Mucosa of descending colon (tissue), 3 donors: Measurements from ENCODE around the gene KIAA0825. TPM values are rescaled to one million over a fixed set of nuclear protein-coding genes. Genes with fewer than 3 reads are reported as not detected.

ENCODE experiments used
- ATAC-seq: fragments of 200-7000 bp; cut with Tn5 transposase; one replicate; pipeline ENCODE4 v1.9.1; 2020; ENCODE audit warnings: mild to moderate bottlenecking, moderate library complexity
- DNase-seq, 3 donors: peaks; one replicate each; pipeline ENCODE4 v3.0.0-alpha.2; 2020
- H3K36me3 ChIP-seq: fragments of 200-600 bp; one replicate; pipeline ENCODE4 v1.8.0; 2021; ENCODE audit warnings: low read depth, mild to moderate bottlenecking
- H3K4me1 ChIP-seq: fragments of 200-600 bp; one replicate; pipeline ENCODE4 v1.8.0; 2021; ENCODE audit warnings: low read depth, mild to moderate bottlenecking
- H3K4me3 ChIP-seq: fragments of 200-600 bp; one replicate; pipeline ENCODE4 v1.8.0; 2021; ENCODE audit warnings: mild to moderate bottlenecking
- H3K9me3 ChIP-seq: fragments of 200-600 bp; one replicate; pipeline ENCODE4 v1.8.0; 2021; ENCODE audit warnings: mild to moderate bottlenecking
- intact Hi-C, 2 donors: fragments of 100-400 bp; cut with DNase I in 1 of 2; cut with micrococcal nuclease in 1 of 2; formaldehyde crosslinking; loops; one replicate each; pipeline versions ENCODE4 v1.11.0 to v1.11.1; 2022; cut with DNase I, micrococcal nuclease
- total RNA-seq, 3 donors: library from RNA; stranded (reverse); fragmentation: NEBNext Ultra II Directional in 2 of 3; extraction: Animal tissue kit (Norgen Biotek cat#: 25700) in 2 of 3; gene quantifications; one replicate each; pipeline versions ENCODE4 v1.2.1 to v1.2.4, GENCODE V29; 2021 to 2023
- TF ChIP-seq, protein P1 (sequence below): fragments of 200-600 bp; IDR thresholded peaks from one replicate; pipeline ENCODE4 v1.8.0; 2022; ENCODE audit warnings: antibody characterized with exemption, mild to moderate bottlenecking
- donor health status: DM: no; HTN: no; CAD: no; lungs with moderate emphysema.
- donor health status: DM: no; HTN: no; CAD: no.
- donor health status: DM: no; HTN: yes; CAD: no.

KIAA0825 gene
- total RNA-seq, 3 donors from 2014 or later: 2.6 to 3.6 (median 3.1) TPM

DNA sequence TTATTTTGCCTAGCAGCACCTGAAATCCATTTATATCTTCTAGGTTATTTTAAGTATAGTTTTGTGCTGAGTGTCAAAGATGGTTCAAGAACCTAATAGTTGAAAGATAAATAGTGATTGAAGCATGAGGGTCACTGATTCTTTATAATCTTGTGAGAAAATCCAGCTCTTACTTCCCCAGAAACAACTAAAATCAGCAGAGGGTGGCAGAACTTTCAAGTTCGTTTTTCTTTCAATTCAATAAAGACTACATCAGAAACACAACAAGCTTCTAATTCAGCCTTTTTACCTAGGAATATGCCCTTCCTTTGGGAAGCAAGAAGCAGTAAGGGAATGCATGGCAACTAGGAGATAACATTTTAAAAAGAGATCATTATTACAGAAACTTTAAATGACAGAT, 202.6 kb downstream of the KIAA0825 start:
- Histone ChIP-seq H3K4me3 (no peak overlapping the region), H3K36me3 (no peaks in the 10 kb centered on the region), H3K9me3 (no peaks in the 10 kb centered on the region), H3K4me1 (no peaks in the 10 kb centered on the region)
- intact Hi-C loops: no loop called here
- TF ChIP-seq, protein P1, sequence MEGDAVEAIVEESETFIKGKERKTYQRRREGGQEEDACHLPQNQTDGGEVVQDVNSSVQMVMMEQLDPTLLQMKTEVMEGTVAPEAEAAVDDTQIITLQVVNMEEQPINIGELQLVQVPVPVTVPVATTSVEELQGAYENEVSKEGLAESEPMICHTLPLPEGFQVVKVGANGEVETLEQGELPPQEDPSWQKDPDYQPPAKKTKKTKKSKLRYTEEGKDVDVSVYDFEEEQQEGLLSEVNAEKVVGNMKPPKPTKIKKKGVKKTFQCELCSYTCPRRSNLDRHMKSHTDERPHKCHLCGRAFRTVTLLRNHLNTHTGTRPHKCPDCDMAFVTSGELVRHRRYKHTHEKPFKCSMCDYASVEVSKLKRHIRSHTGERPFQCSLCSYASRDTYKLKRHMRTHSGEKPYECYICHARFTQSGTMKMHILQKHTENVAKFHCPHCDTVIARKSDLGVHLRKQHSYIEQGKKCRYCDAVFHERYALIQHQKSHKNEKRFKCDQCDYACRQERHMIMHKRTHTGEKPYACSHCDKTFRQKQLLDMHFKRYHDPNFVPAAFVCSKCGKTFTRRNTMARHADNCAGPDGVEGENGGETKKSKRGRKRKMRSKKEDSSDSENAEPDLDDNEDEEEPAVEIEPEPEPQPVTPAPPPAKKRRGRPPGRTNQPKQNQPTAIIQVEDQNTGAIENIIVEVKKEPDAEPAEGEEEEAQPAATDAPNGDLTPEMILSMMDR: no peak
- ATAC-seq (no peak), DNase-seq (no peak)

DNA sequence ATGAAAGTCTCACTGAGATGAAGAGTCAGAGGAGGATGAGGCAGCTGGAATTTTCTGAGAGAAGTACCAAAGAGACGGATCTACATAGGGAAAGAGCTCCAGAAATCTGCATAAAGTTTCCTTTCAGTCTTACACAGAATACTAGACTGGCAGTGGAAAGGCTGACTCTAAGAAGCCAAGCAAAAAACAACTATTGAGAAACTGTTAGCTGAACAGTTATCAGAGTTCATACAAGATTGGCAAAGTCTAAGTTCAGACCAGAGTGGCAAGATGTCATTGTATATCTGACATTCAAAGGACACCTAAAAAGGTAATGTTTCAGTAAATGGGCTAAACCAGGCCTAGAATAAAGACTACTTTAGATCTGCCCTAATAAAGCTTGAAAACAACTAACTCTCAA, 209.0 kb downstream of the KIAA0825 start:
- DNase-seq (no peak), ATAC-seq (no peak)
- Histone ChIP-seq H3K9me3 (no peaks in the 10 kb centered on the region), H3K4me3 (no peak overlapping the region), H3K36me3 (no peaks in the 10 kb centered on the region), H3K4me1 (no peaks in the 10 kb centered on the region)
- TF ChIP-seq, protein P1: no peak
- intact Hi-C loops: no loop called here

DNA sequence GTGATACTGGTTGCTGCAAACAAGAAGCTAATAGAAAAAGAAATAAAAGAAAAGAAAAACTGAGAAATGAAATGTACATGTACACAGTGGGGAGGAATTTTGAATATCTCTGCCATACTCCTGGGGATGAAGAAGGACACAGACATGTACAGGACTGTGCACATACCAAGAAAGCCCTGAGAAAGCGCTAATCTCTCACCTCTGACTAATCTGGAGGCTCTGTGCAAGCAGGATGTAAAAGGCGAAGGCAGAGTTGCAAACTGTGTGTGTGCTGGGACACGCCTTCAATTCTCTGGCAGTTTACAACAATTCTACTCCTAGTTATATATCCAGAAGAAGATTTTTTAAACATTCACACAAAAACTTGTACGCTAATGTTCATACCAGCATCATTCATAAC, 211.4 kb downstream of the KIAA0825 start:
- H3K4me1 ChIP-seq: no peaks in the 10 kb centered on the region
- intact Hi-C loops: no loop called here
- DNase-seq (no peak), ATAC-seq (no peak)
- H3K36me3 ChIP-seq: no peaks in the 10 kb centered on the region
- TF ChIP-seq, protein P1: no peak
- H3K9me3 ChIP-seq: no peaks in the 10 kb centered on the region
- no peak overlapping the region for H3K4me3 ChIP-seq

DNA sequence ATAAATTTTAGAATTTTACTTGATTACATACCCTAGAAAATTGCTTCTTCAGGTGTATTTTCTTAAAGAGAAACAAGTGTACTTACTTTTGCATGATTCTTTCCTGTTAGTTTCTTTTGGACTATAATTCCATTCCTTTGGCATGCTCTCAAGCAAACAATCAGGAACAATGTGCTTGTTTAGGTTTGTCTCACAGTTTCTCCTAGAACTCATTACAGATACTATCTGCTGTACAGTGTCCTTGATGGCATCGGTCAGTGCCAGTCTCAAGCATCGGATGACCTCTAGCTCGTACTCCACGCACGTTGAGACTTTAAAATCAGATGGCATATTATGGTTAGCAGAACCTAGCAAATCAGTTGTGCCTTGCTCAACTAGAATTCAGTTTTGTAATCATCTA, 214.9 kb downstream of the KIAA0825 start:
- ATAC-seq: no peak
- intact Hi-C loops: no loop called here
- no peak for DNase-seq
- TF ChIP-seq, protein P1: no peak
- Histone ChIP-seq H3K4me1 (no peaks in the 10 kb centered on the region), H3K4me3 (no peak overlapping the region), H3K36me3 (no peaks in the 10 kb centered on the region), H3K9me3 (no peaks in the 10 kb centered on the region)

DNA sequence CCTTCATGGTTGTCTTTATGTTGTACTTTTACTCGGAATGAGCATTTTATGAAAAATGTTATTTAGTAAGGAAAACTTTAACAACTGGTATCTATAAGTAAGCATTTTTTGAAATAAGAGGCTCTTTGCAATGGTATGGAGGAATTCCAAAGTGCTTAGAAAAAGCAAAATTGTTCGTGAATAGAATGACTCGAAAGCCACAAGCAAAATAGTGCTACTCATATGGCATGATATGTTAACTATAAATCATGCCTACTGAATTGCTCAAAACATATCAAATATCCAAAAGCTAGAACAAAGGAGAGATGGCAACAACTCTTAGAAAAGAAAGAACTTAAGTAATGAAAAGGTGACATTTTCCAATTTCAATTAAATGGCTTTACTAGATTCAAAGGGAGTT, 216.3 kb downstream of the KIAA0825 start:
- H3K4me3 ChIP-seq: no peak overlapping the region
- TF ChIP-seq, protein P1: no peak
- intact Hi-C loops: no loop called here
- no peaks in the 10 kb centered on the region for H3K9me3 ChIP-seq
- ATAC-seq (no peak), DNase-seq (no peak)
- H3K36me3 ChIP-seq: no peaks in the 10 kb centered on the region
- H3K4me1 ChIP-seq: no peaks in the 10 kb centered on the region

DNA sequence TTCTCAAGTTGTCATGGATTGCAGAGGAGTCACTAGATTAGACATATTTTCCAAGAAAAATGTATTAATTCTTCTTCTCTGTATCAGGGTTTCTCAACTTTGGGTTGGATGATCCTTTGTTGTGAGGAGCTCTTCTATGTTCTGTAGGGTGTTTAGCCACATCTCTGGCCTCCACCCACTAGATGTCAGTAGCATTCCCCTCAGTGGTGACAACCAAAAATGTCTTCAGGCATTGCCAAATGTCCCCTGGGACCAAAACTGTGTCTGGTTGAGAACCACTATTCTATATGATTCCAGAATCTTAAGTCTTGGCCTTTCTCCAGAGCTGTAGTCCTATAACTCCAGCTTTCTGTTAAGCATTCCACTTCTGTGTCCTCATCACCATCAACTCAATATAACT, 220.9 kb downstream of the KIAA0825 start:
- Histone ChIP-seq H3K4me3 (no peak overlapping the region), H3K9me3 (no peaks in the 10 kb centered on the region), H3K36me3 (no peaks in the 10 kb centered on the region), H3K4me1 (no peaks in the 10 kb centered on the region)
- TF ChIP-seq, protein P1: no peak
- no peak for DNase-seq
- intact Hi-C loops: no loop called here
- ATAC-seq: no peak
